ENCODE data around the gene NEUROD2. TPM values are rescaled to one million over a fixed set of nuclear protein-coding genes. Genes with fewer than 3 reads are reported as not detected.

Gene NEUROD2
- total and polyA plus RNA-seq, 7 experiments from 2014 or later = not detected

DNA sequence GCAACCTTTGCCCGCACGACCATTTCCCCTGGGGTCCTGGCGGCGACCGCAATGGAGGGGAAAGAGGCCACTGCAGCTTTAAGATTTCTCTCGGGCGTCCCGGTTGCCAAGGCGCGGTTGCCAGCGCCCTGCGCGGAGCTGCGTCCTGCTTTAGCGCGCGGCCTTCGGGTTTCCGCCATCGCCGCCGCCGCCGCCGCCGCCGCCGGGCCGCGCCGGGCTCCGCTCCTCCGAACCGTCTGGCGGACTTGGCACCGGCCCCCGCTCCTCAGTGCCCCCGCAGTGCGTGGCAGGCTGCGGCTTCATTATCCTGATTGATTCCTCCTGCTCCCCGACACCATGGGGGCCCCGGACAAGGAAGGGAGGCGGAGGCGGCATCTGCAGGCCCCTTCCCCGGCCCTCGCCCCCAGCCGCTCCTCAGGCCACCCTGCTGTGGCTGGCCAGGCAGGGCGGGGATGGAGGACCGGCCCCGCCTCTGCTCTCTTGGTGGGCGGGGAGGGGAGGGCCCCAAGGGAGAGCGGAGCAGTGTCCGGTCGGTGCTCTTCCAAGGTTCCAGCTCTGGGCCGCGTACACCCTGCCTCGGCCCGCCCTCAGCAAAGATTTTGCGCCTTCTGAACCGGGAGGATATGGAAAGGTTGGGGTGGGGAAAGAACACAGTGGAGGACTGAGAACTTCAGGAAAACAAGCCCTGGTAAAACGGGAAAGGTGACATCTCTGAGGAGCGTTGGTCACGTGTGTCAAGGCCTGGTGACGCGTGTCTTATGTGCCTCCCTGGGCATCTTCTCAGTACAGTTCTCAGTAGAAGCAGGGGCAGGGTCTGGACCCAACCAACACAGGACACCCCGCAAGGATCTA is 34.0 kb downstream of the NEUROD2 start:
- peaks cover 0 to 11% (median 0%) of the 10 kb centered on the region in 3 experiments for H3K9me3 ChIP-seq (ENCODE audit: control insufficient read depth in 2 of 3, low read length in 3 of 3)
- Mint-ChIP-seq H3K27me3 (peaks cover 0 to 28% (median 5%) of the 10 kb centered on the region in 5 donors), H3K27ac (peak overlapping the region in 4 of 9 donors; percentile 18 to 78 (median 50)), H3K4me3 (peak overlapping the region; percentile 76 to 93 (median 82)), H3K36me3 (peaks cover 15 to 39% (median 36%) of the 10 kb centered on the region in 5 donors), H3K4me1 (peaks cover 0 to 9% (median 7%) of the 10 kb centered on the region in 7 donors), H3K9me3 (peaks cover 4 to 21% (median 14%) of the 10 kb centered on the region in 11 donors)
- no peaks in the 10 kb centered on the region for H3K4me1 ChIP-seq (ENCODE audit: control insufficient read depth in 2 of 2, insufficient read depth in 2 of 2, low read length in 2 of 2)
- ATAC-seq (peak; percentile 48), DNase-seq (peak in 5 of 9 donors; percentile 16 to 45 (median 23))
- H3K27ac ChIP-seq (ENCODE audit: low read depth, low read length) = no peak overlapping the region
- H3K4me3 ChIP-seq (ENCODE audit: low read length) = no peak overlapping the region
- H3K36me3 ChIP-seq (ENCODE audit: control insufficient read depth in 2 of 3, insufficient read depth in 3 of 3, low read length in 3 of 3) = peaks cover 0 to 23% (median 0%) of the 10 kb centered on the region in 3 experiments
- no peaks in the 10 kb centered on the region for H3K27me3 ChIP-seq (ENCODE audit: control insufficient read depth in 2 of 2, insufficient read depth in 2 of 2, low read length in 2 of 2)
- intact Hi-C loops (cut with micrococcal nuclease) = no loop called here
- CTCF ChIA-PET = no interaction called here
- POLR2A ChIA-PET = interaction anchor here (1.4 kb wide), 1 partner anchor 22 kb away, joined by 5 read pairs; no protein-coding TSS in a partner anchor

DNA sequence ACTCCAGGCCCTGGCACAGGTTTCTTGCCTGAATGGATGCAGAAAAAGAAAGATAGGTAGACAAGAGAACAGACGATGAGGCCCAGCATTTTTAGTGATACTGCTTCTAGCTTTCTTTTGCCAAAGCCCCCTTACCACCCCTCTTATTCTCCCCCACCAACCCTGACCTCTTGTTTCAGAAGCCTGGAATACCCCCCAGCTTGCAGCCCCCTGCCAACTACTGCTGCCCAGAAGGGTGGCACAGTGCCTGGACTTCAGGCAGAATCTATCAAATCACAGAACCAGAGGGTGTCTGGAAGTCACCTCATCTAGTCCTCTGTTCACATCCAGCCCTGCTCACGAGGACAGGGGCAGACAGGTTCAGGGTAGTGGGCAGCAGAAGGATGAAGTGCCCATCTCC is 35.6 kb downstream of the NEUROD2 start:
- Histone ChIP-seq H3K27ac (ENCODE audit: low read depth, low read length) (no peak overlapping the region), H3K9me3 (ENCODE audit: control insufficient read depth in 2 of 3, low read length in 3 of 3) (peaks cover 0 to 11% (median 0%) of the 10 kb centered on the region in 3 experiments), H3K27me3 (ENCODE audit: control insufficient read depth in 2 of 2, insufficient read depth in 2 of 2, low read length in 2 of 2) (no peaks in the 10 kb centered on the region), H3K4me1 (ENCODE audit: control insufficient read depth in 2 of 2, insufficient read depth in 2 of 2, low read length in 2 of 2) (no peaks in the 10 kb centered on the region), H3K36me3 (ENCODE audit: control insufficient read depth in 2 of 3, insufficient read depth in 3 of 3, low read length in 3 of 3) (peaks cover 0 to 38% (median 0%) of the 10 kb centered on the region in 3 experiments), H3K4me3 (ENCODE audit: low read length) (no peak overlapping the region)
- H3K4me3 Mint-ChIP-seq = peak overlapping the region in 1 of 10 donors; percentile 32
- ChIA-PET CTCF (no interaction called here), POLR2A (no interaction called here)
- H3K9me3 Mint-ChIP-seq = peaks cover 4 to 21% (median 14%) of the 10 kb centered on the region in 11 donors
- ATAC-seq = no peak
- H3K36me3 Mint-ChIP-seq = peaks cover 21 to 54% (median 47%) of the 10 kb centered on the region in 5 donors
- H3K27ac Mint-ChIP-seq = no peak overlapping the region
- peaks cover 0 to 23% (median 5%) of the 10 kb centered on the region in 5 donors for H3K27me3 Mint-ChIP-seq
- no peak for DNase-seq
- intact Hi-C loops (cut with micrococcal nuclease) = no loop called here
- peaks cover 0 to 9% (median 7%) of the 10 kb centered on the region in 7 donors for H3K4me1 Mint-ChIP-seq

DNA sequence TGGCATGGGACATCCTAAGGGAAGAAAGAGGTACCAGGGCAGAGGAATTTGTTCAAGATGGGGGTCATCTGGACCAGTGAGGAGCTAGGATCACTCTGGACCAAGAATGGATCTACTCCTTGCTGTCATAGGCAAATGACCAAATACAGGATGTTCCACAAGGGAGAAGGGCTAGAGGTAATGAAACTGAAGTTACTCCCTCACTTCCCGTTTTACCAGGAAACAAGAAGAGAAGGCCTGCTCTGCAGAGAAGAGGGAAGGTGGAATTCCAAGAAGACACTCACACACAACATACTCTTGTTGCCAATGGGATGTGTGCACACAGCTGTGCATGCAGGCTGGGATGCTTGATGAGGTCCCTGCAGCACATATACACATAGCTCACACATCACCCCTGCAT is 38.6 kb downstream of the NEUROD2 start:
- peaks cover 0 to 63% (median 0%) of the 10 kb centered on the region in 3 experiments for H3K36me3 ChIP-seq (ENCODE audit: control insufficient read depth in 2 of 3, insufficient read depth in 3 of 3, low read length in 3 of 3)
- H3K9me3 ChIP-seq (ENCODE audit: control insufficient read depth in 2 of 3, low read length in 3 of 3) = peaks cover 0 to 11% (median 0%) of the 10 kb centered on the region in 3 experiments
- H3K27ac ChIP-seq (ENCODE audit: low read depth, low read length) = no peak overlapping the region
- POLR2A ChIA-PET = interaction anchor here (0.8 kb wide), 1 partner anchor 9 kb away, joined by 3 read pairs; no protein-coding TSS in a partner anchor
- no peaks in the 10 kb centered on the region for H3K27me3 ChIP-seq (ENCODE audit: control insufficient read depth in 2 of 2, insufficient read depth in 2 of 2, low read length in 2 of 2)
- Mint-ChIP-seq H3K36me3 (peaks cover 28 to 72% (median 69%) of the 10 kb centered on the region in 5 donors), H3K4me1 (peaks cover 0 to 9% (median 4%) of the 10 kb centered on the region in 7 donors), H3K4me3 (peak overlapping the region in 1 of 10 donors; percentile 16), H3K9me3 (peaks cover 4 to 21% (median 14%) of the 10 kb centered on the region in 11 donors), H3K27me3 (peaks cover 0 to 7% (median 3%) of the 10 kb centered on the region in 5 donors), H3K27ac (no peak overlapping the region)
- CTCF ChIA-PET = interaction anchor here (0.5 kb wide), 1 partner anchor 43 kb away, joined by 5 read pairs; no protein-coding TSS in a partner anchor
- ATAC-seq (peak; percentile 36), DNase-seq (no peak)
- no peaks in the 10 kb centered on the region for H3K4me1 ChIP-seq (ENCODE audit: control insufficient read depth in 2 of 2, insufficient read depth in 2 of 2, low read length in 2 of 2)
- H3K4me3 ChIP-seq (ENCODE audit: low read length) = no peak overlapping the region
- intact Hi-C loops (cut with micrococcal nuclease) = no loop called here

DNA sequence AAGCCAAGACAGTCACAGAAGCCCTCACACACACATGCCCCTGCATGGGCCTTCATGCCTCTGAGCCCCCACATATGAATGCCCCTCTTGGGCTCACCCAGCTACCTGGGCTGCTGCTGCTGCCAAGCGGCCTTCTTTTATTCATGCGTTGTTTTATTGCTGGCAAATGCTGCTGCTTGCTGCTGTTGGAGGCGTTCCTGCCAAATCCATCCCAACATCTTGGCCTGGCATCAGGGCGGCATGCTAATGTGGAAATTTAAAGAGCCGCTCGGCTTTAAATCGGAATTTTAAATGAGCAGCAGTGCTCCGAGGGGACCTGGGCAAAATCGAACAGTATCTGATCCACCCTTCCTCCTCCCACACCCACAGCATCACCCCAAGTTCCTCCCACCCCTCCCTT is 39.0 kb downstream of the NEUROD2 start:
- ATAC-seq (no peak), DNase-seq (no peak)
- H3K9me3 ChIP-seq (ENCODE audit: control insufficient read depth in 2 of 3, low read length in 3 of 3) = peaks cover 0 to 11% (median 0%) of the 10 kb centered on the region in 3 experiments
- Mint-ChIP-seq H3K27ac (no peak overlapping the region), H3K4me1 (peaks cover 0 to 4% (median 0%) of the 10 kb centered on the region in 7 donors), H3K27me3 (peaks cover 0 to 3% (median 0%) of the 10 kb centered on the region in 5 donors), H3K9me3 (peaks cover 4 to 21% (median 14%) of the 10 kb centered on the region in 11 donors), H3K36me3 (peaks cover 28 to 76% (median 69%) of the 10 kb centered on the region in 5 donors), H3K4me3 (no peak overlapping the region)
- no peak overlapping the region for H3K4me3 ChIP-seq (ENCODE audit: low read length)
- POLR2A ChIA-PET = no interaction called here
- CTCF ChIA-PET = interaction anchor here (0.5 kb wide), 1 partner anchor 44 kb away, joined by 5 read pairs; no protein-coding TSS in a partner anchor
- H3K36me3 ChIP-seq (ENCODE audit: control insufficient read depth in 2 of 3, insufficient read depth in 3 of 3, low read length in 3 of 3) = peaks cover 0 to 68% (median 0%) of the 10 kb centered on the region in 3 experiments
- H3K27ac ChIP-seq (ENCODE audit: low read depth, low read length) = no peak overlapping the region
- intact Hi-C loops (cut with micrococcal nuclease) = no loop called here
- no peaks in the 10 kb centered on the region for H3K4me1 ChIP-seq (ENCODE audit: control insufficient read depth in 2 of 2, insufficient read depth in 2 of 2, low read length in 2 of 2)
- H3K27me3 ChIP-seq (ENCODE audit: control insufficient read depth in 2 of 2, insufficient read depth in 2 of 2, low read length in 2 of 2) = no peaks in the 10 kb centered on the region

DNA sequence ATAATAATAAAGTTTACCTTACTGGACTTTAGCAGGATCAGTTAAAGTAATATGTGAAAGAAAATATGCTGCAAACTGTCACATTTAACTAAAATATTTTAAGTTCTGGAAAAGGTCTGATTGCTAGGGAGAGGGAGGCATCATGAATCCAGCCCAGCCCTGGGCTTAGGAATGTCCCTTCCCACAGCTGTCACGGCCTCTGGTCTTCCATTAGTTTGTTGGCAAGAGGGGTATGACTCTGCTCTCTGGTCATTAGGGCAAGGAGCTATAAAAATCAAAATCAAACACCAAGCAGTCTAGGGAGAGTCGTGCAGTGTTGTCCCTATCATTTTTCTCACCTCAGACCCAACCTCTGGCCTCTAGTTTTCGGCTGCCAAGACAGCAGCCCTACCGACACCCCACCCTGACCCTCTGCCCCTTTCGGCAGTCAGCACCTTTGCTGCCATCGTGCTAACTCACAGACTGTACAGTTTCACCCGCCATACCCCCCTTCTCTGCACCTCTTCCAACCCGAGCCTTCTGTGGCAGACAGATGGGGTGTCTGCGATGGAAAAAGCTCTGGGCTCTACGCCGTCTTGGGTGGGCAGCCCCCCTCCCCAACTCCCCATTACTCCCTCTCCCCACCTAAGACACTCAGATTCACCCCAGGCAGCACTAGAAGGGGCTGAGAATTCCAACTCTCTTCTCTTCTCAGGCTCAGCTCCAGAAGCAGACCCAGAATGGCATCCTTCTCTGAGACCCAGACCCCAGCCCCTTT is 41.4 kb downstream of the NEUROD2 start:
- H3K9me3 Mint-ChIP-seq = peaks cover 3 to 14% (median 10%) of the 10 kb centered on the region in 11 donors
- CTCF ChIA-PET = no interaction called here
- peaks cover 28 to 82% (median 55%) of the 10 kb centered on the region in 5 donors for H3K36me3 Mint-ChIP-seq
- no peak overlapping the region for H3K4me3 ChIP-seq (ENCODE audit: low read length)
- H3K36me3 ChIP-seq (ENCODE audit: control insufficient read depth in 2 of 3, insufficient read depth in 3 of 3, low read length in 3 of 3) = peaks cover 0 to 82% (median 0%) of the 10 kb centered on the region in 3 experiments
- intact Hi-C loops (cut with micrococcal nuclease) = no loop called here
- H3K27me3 Mint-ChIP-seq = peaks cover 0 to 3% (median 0%) of the 10 kb centered on the region in 5 donors
- ATAC-seq (no peak), DNase-seq (no peak)
- H3K27ac ChIP-seq (ENCODE audit: low read depth, low read length) = no peak overlapping the region
- POLR2A ChIA-PET = no interaction called here
- no peaks in the 10 kb centered on the region for H3K27me3 ChIP-seq (ENCODE audit: control insufficient read depth in 2 of 2, insufficient read depth in 2 of 2, low read length in 2 of 2)
- H3K4me3 Mint-ChIP-seq = no peak overlapping the region
- no peaks in the 10 kb centered on the region for H3K4me1 ChIP-seq (ENCODE audit: control insufficient read depth in 2 of 2, insufficient read depth in 2 of 2, low read length in 2 of 2)
- H3K4me1 Mint-ChIP-seq = peaks cover 0 to 3% (median 0%) of the 10 kb centered on the region in 7 donors
- H3K9me3 ChIP-seq (ENCODE audit: control insufficient read depth in 2 of 3, low read length in 3 of 3) = peaks cover 0 to 8% (median 0%) of the 10 kb centered on the region in 3 experiments
- H3K27ac Mint-ChIP-seq = no peak overlapping the region

DNA sequence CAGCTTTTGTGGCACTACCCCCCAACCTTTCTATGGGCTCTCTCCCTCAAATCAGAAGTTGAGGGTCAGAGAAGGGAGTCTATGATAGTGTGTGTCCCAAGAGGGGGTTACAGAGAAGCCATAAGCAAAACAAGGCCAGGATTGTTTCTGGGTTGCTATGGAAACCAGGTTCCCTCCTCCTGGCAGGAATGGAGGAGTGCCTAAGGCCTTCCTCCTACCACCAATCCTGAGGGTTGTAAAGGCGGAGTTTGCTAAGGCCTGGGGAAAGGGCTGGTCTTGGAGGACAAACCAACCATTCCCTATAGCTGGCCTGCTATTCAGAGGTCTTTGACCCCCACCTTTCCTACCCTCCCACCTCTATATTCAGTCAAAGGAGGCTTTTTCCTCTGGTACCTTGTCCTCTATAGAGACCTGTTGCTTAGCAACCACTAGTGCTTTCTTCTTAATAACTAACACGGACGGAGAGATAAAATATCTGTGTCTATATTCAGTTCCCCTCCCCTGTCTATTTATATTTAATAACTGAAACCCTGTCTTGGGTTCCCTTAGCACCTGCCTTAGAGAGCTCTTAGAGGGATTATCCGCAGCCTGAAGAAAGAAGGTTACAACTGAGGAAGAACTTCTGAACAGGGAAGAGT is 43.4 kb downstream of the NEUROD2 start:
- Histone ChIP-seq H3K27me3 (ENCODE audit: control insufficient read depth in 2 of 2, insufficient read depth in 2 of 2, low read length in 2 of 2) (no peaks in the 10 kb centered on the region), H3K36me3 (ENCODE audit: control insufficient read depth in 2 of 3, insufficient read depth in 3 of 3, low read length in 3 of 3) (peaks cover 0 to 75% (median 0%) of the 10 kb centered on the region in 3 experiments), H3K4me1 (ENCODE audit: control insufficient read depth in 2 of 2, insufficient read depth in 2 of 2, low read length in 2 of 2) (no peaks in the 10 kb centered on the region), H3K4me3 (ENCODE audit: low read length) (no peak overlapping the region), H3K27ac (ENCODE audit: low read depth, low read length) (no peak overlapping the region), H3K9me3 (ENCODE audit: control insufficient read depth in 2 of 3, low read length in 3 of 3) (no peaks in the 10 kb centered on the region)
- H3K9me3 Mint-ChIP-seq = peaks cover 0 to 3% (median 0%) of the 10 kb centered on the region in 11 donors
- no peak overlapping the region for H3K4me3 Mint-ChIP-seq
- DNase-seq (no peak), ATAC-seq (no peak)
- intact Hi-C loops (cut with micrococcal nuclease) = no loop called here
- peaks cover 18 to 75% (median 41%) of the 10 kb centered on the region in 5 donors for H3K36me3 Mint-ChIP-seq
- peaks cover 0 to 3% (median 0%) of the 10 kb centered on the region in 7 donors for H3K4me1 Mint-ChIP-seq
- no peaks in the 10 kb centered on the region for H3K27me3 Mint-ChIP-seq
- H3K27ac Mint-ChIP-seq = no peak overlapping the region
- ChIA-PET CTCF (no interaction called here), POLR2A (no interaction called here)

Data from naive thymus-derived CD4-positive, alpha-beta T cell (primary cell).